Frontal cortex (tissue), 4 donors: Measurements from ENCODE around the gene TTLL5. TPM values are rescaled to one million over a fixed set of nuclear protein-coding genes. Genes with fewer than 3 reads are reported as not detected.

ENCODE experiments used
- DNase-seq, 2 donors: peaks; one replicate each; pipeline ENCODE4 v3.0.0; 2012; ENCODE audit warnings: low spot score in 2 of 2
- FAIRE-seq: peaks from 2 replicates; lab custom pipeline; 2012; peaks lifted over from hg19 to GRCh38; lab: Jason Lieb, UNC
- total RNA-seq: library from RNA; depleted of rRNA; stranded (reverse); fragments of >200 nt; gene quantifications from one replicate; pipeline ENCODE4 v1.2.3, GENCODE V29; 2014
- donor health status: control.
- donor health status: control.
- donor health status: control.

Gene TTLL5
- total RNA-seq, 1 donor from 2014 or later, result 35.1 TPM

DNA sequence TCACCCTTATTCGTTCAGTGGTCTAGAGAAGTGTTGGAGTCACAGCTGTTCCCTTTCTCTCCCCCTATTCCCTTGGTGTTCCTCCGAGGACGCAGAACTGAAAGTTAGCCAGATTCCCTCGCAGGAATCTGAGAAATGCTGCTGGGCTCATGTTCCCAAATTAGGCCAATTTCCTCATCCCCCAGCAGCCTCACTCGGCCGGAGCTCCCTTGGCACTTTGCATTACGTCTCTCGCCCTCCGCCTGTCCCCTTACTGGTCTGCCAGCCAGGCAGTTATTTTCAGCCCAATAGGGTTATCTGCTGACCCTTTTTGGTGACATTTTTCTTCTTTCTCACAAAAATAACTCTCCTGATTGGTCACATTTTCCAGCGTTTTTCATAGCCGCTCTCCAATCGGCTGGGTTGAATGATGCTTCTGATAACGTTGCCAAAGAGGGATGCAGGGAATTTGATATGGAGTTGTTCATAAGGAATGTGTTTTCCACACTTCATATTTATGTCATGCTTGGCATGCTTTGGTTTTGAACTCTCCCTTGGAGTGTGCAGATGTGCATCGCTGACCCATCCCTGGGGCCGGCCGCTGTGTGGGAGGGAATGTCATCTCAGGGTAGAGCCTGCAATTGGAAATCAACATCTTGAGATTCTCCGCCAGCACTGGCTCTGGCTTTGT is 334.5 kb downstream of the TTLL5 start:
- FAIRE-seq, result no peak

DNA sequence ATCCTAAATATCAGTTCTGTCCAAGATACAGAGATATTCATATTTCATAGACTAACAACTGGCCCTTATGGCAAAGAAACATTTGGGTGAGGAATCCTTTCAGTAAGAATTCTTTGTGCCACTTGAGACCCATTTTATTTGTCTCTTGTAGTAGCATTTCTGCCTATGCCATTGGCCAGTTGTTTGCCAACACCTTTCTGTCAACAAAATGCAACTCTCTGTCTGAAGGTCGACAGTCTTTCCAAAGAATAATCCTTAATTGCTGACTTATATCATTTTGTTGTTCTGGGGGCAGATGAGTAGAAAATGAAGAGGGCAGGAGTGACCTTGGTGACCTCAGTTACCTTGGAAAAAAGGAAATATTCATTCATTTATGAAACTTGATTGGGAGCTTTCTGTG is 335.4 kb downstream of the TTLL5 start:
- FAIRE-seq, result no peak
- no peak for DNase-seq

More for the DNA sequence above, 334.5 kb downstream of the TTLL5 start:
- no peak for DNase-seq

DNA sequence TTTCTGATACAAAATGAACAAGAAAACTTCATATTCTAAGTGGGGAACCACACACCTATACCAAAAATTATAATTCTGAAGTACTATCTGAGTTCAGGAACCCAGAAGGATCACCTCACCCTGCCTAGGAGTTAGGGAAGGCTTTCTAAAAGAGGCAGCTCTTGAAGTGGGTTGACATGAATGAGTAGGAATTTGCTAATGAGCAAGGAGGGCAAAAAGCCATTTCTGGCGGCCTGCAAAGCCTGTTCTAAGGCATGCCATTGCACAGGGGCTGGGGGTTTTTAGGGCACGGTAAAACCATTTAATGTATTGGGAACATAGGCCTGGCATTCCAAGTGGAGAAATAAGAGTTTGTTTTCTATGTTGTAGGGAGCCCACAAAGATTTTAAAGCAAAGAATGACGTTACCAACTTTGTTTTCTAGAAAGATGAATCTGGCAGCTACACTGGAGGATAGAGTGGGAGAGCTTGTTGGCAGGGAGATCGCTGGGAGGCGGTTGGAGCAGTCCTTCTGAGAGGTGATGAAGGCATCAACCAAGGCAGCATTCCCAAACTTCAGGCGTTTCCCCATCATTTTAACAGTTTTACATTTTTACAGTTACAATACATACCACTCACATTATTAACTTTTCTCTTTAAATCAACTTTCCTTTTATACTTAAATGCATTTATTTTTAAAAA is 338.6 kb downstream of the TTLL5 start:
- no peak for DNase-seq
- no peak for FAIRE-seq

DNA sequence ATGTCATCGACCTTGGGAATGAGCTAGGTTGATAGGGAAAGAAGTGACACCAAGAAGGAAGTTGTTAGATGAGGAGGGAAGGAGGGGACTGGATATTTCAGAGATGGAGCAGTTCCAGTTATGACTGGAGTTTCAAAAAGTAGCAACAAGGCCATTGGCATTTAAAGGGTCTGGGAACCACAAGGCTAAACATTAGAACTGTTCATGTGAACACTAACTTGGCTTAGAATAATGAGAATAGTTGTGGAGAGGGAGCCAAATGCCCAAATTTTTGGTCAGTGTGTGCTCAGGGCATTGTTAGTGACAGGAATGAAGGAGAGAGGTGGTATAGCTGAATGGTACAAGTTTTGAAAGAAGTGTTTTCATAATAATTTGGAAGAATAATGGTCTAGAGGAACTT is 341.3 kb downstream of the TTLL5 start:
- FAIRE-seq (no peak), DNase-seq (no peak)

Other genes with a start within 250 kb of the TTLL5 start
- gene JDP2, start 233.2 kb upstream of the TTLL5 start, total RNA-seq, result 5.3 TPM
- gene BATF, start 138.8 kb upstream of the TTLL5 start, total RNA-seq, result 0.82 TPM
- gene FLVCR2, start 82.6 kb upstream of the TTLL5 start, total RNA-seq, result 2.9 TPM
- 7.7 TPM for gene ERG28, start 370 bp upstream of the TTLL5 start, total RNA-seq